HG03108 (cell line): ENCODE measurements around the gene GARNL3.

ENCODE experiments used
- ATAC-seq: cut with Tn5 transposase; IDR thresholded peaks from one replicate; pipeline ENCODE4 v1.9.1; 2021; ENCODE audit warnings: moderate library complexity; ENCODE audit not compliant: unreplicated experiment

Gene GARNL3

DNA sequence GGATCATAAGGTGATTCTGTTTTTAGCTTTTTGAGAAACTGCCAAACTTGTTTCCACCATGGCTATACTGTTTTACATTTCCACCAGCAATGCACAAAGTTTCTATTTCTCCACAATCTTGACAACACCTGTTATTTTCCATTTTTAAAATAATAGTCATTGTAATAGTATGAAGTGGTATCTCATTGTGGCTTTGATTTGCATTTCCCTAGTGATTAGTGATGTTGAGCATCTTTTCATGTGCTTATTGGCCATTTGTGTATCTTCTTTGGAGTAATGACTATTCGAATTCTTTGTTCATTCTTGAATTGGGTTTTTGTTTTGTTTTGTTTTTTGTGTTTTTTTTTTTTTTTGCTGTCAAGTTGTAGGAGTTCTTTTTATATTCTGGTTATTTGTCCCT lies 4.9 kb downstream of the GARNL3 start:
- no peak for ATAC-seq

DNA sequence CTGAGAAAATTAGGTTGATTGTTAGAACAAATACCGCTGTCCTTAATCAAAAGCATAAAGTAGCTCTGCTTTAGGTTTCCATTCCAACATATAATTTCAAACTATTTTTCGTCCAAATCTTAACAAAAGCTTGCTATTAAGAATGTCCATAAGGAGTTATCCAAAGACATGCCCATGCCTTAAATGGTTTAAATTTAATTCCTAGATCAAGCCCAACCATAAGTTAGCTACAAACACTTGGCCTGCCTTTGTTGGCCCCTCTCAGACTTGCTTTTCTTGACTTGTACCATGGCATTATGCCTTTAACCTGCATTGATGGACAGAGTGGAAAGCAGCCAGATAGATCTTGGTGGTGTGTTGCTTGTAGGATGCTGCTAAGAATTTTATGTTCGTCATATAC lies 8.8 kb downstream of the GARNL3 start:
- no peak for ATAC-seq

DNA sequence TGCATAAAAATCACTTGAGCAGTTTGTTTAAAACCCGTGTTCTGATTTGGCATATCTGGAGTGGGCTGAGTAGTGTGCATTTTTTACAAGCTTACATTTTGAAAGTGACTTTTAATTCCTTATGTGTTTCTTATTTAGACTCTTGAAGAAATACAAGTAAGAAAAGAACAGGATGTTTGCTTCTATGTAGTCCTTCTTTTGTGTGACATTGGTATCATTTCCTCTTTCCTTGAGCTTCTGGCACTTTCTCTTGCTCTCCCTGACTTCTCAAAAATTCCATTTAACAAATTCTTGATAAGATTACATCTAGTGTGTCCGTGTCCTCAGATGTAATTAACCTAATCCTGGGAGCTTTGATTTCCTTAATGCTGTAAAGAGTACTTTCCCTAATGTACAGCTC lies 12.5 kb downstream of the GARNL3 start:
- peak; percentile 77 for ATAC-seq

DNA sequence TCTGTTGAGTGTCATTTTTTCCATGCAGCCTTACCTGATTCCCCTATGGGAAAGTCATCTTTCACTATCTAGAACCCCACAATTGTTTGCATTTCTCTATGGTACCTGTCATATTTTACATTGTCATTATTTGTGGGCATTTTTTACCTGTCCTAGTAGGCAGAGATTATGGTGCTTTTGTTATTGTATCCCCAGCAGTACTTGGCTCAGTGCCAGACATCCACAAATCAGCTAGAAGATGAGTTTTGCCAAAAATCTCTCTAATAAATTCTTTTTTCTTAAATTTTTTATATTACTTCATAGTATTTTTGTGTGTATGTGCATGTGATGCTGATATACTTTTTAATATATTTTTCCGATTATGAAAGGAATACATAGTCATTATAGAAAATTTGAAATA lies 13.2 kb downstream of the GARNL3 start:
- ATAC-seq = no peak

DNA sequence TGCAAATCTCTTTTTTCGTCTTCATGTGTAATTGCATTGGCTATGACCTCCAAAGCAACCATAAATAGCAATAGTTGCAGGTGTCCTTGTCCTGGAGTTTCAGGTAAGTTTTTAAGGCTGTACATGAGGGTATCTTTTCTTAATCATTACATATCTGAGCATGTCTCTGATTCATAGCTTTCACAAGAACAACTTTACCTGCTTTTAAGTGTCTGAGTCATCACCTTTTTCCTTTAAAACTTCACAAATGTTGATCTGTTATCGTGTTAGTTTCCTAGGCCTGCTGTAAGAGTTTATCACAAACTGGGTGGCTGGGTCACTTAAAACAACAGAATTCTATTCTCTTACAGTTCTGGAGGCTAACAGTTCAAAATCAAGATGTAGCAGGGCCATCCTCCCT lies 13.8 kb downstream of the GARNL3 start:
- no peak for ATAC-seq

DNA sequence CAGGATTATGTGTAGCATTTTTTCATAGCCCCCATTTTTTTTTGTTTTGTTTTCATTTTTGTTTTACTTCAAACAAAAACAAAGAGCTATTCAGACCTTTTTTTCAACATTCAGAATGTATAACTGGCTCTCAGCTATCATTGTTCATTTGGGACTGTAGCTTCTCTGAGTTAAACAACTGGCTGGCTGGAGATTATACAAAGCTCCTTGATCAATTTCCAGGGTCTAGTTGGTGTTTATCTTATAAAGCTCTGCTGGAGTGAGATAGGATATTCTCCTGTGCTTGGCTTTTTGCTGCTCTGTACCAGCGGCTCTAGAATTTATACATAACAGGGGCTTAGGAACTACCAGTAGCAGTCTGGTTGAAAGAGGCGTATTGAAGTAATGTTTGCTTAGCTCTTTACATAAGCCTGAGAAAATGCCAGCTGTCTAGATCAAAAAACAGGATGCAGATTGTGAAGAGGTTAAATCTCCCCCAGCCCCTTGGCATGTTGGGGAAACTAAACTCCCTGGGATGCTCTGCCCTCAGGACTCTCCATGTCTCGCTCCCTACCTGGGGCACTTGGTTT lies 15.2 kb downstream of the GARNL3 start:
- ATAC-seq = no peak

DNA sequence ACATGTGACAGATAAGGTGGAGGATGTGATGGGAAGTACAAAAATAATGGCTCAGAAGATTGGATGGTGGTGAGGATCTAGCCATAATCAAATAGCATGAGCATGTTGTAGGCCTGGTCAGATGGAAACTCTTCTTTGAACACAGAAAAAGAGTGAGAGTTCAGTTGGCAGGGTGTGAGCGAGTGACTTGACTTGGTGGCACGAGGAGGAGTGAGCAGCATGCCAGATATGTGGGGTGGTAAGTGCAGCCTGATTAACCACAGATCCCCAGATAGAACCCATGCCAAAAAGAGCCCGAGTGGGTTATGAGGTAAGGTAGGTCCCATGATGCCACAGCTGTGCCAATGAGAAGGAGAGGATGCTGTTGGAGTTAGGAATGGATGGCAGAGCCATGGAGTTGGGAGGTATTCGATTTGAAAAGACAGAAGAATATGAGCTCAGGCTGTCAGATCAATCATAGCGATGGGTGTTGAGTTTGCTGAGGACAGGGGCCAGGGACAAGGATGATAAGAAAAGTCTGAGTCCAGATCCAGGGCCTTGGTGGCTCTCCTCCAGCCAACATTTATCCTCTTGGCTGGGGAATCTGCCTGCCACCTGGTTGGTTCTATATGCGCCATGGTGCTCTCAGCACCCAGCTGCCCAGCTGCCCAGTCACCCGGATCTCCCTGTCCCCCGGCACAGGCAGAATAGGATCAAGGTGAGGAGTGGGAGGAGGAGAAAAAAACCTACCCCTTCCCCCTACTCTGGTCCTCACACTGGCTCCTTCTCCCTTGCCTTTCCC lies 16.5 kb downstream of the GARNL3 start:
- no peak for ATAC-seq

DNA sequence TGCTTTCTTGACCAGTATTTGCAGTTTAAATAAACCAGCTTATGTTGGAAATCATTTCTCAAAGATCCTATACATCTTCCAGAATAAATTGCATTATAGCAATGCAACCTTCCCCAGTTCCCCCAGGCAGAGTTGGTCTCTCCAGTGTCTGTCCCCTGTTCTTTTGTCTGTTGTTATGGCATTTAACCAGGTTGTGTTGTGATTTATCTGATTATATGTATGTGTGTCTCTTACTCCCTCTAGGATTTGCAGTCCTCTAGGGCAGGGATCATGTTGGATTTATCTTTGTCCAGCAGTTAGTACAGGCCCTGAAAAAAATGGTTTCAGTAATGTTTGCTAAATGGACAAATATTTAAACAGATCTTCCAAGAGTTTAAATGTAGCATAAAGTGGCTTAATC lies 17.3 kb downstream of the GARNL3 start:
- ATAC-seq = no peak

DNA sequence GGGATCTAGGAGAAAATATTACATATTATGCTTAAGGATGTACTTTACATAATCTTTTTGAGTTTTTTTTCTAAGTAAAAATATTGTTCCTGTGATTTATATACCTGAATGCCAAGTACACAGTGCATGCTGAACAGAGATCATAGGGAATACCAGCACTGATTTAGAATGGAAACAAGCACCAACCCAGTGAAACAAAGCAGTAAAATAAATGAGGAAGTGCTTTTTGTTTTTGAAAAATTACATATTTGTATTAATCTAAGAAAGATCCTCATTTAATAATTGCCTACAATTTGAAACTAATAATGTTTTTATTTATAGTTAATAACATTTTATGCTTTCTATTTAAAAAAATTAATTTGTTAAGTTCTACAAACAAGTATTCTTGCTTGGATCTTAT lies 18.0 kb downstream of the GARNL3 start:
- no peak for ATAC-seq

DNA sequence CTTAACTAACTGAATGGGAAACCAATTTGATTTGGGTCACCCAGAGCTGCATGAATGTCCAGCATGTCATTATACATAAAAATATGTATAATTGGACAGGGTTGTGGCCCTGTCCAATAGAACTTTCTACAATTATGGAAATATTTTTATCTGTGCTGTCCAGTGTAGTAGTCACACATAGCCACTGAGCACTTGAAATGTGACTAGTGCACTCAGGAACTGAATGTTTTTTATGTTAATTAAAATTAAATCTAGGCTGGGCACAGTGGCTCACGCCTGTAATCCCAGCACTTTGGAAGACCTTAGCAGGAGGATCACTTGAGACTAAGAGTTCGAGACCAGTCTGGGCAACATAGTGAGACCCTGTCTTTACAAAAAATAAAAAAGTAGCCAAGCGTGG lies 18.6 kb downstream of the GARNL3 start:
- ATAC-seq = no peak

DNA sequence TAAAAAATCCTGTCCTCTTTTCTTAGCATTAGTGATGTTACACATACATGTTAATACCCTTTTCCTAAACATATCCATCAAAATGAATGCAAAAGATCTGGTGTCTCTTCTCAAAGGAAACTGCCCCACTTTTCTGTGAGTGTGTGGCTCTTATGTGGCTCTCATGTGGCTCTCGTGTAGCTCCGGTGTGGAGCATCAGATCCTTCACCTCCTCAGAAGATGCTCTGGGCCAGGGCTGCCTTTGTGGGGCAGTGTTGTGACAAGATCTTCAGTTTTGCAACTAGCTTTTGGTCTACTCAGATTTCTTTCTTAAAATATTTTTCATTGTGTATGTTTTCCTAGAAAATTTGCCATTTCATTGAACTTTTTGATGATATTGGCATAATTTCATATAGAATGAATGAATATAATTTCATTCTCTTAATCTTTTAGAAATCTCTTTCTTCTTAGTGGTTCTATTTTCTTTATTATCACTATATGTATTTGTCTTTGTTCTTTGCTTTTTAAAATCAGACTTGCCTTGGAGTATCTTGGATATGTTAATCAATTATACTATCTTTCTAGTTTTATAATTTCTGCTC lies 19.4 kb downstream of the GARNL3 start:
- ATAC-seq = no peak

DNA sequence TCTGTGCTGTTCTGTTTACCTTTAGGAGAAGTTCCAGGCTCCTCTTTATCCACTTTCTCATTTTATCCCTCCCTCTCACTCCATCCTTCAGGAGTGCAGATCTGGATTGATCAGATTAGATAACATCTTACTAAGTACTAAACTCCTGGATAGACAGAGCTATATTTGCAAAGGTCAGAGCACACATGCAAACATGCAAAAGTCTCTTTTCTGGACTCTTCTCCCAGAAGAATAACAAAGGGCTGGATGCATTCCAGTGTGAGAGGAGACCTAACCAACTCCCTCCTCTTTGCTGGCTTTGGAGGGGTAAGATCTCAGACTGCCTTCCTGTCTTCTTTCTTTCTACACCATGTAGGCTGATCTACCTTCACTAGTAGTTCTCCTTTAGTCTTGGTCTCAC lies 21.4 kb downstream of the GARNL3 start:
- ATAC-seq = no peak

DNA sequence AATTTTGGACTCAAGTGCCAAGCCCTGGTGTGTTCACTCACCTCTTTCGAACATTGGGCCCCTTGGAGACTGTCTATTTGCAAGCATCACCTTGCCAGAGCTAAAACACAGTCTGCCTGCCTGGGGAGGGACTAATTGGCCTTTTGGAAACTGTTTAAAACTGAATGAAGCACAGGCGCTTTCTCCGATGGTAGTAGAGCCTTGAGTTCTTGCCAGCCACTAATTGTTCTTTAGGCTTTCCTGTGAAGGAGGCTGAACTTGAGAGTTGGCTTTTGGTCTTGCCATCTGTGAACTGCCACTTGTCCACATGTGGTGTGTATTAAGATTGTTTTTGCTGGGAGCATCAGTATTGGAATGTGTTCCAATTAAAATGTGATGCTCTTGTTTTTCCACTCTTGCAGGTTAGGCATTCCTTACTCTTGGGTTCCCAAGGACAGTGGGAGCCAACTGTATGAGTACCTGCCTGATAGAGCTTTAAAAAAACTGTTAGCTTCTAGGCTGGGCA lies 26.0 kb downstream of the GARNL3 start:
- ATAC-seq = no peak

DNA sequence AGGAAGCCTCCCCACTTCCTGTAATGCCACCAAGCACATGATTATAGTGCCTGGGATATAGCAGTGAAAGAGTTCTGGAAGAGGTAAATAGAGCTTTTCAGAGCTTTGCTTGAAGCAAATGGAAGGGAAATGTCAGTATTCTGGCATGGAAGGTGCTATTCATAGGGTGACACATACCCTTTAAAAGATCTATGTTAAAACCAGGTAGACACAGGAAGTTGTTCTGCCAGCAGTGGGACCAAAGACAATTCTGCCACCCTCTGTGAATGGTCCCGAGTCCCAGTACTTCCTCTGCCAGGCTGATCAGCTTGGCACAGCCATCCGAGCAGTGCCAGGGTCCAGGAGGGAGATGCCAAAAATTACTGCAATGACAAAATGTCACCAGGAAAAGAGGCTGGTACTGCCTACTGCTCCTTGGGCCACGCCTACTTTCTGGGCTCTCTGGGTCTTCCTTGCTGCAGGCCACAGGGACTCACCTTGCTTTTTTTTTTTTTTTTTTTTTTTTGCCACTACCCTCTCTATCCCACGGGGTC lies 26.7 kb downstream of the GARNL3 start:
- ATAC-seq = no peak

DNA sequence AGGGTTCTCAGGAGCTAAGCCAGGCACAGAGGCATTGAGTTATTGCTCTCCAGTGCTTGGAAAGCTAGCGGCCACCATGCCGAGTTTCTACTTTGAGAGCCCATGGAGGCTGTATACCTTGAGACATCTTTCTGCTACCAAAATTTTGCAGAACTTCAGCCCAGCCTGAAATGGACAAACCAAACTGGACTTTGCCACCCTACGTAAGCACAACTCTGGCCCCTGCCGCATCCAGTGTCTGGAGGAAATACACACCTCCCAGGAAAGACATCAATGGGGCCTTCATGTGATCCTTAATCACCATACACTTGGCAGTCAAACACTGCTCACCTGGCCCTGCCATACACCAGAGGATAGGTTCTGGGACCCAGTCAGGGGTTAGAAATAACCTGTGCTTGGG lies 27.8 kb downstream of the GARNL3 start:
- ATAC-seq = no peak

DNA sequence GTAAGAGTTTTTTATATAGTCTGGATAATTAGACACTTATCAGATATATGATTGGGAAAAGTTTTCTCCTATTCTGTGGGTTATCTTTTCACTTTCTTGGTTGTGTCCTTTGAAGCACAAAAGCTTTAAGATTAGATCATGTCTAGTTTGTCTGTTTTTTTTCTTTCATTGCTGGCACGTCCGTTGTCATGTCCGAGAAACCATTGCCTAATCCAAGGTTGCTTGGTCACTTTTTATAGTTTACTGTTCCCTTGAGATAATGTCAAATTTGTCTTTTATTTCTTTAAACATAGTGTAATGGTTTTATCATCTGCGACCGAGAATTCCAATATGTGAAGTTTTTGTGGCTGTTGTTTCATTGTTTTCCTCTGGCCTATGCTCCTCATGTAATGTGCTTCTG lies 28.8 kb downstream of the GARNL3 start:
- no peak for ATAC-seq

DNA sequence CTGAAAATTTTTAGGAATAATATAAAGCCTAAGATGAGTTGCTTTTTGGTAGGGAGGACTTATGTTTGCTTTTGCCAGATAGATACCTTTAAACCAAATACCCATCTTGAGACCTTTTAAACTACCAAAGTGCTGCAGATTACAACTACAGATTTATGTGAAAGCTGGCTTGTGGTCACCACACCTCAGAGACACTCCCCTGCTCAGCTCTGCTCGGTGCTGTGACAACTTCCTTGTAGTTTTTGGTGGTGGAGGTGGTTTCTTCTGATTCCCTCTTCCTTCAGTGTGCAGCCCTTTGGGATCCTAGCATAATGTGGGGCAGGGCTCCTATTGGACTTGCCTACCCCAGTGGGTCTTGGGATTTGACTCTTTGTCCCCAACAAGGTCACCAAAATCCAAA lies 29.2 kb downstream of the GARNL3 start:
- ATAC-seq = no peak

DNA sequence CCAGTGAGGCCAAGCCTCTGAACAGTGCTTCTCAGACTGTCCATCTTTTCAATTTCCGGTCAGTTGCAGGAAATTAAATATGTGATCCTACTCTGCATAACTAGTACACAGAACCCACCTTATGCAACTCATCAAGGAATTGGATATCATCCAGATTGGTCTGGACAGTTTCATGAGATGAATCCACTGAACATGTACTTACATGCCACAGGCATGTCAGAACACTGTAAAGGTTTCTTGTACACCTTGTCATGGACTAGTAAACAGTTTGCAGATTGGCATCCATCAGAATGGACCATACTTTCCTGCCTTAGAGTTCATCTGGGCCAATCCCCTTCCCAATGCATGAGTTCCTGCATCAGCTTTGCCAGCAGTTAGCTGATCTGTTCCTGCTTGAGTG lies 30.4 kb downstream of the GARNL3 start:
- no peak for ATAC-seq

DNA sequence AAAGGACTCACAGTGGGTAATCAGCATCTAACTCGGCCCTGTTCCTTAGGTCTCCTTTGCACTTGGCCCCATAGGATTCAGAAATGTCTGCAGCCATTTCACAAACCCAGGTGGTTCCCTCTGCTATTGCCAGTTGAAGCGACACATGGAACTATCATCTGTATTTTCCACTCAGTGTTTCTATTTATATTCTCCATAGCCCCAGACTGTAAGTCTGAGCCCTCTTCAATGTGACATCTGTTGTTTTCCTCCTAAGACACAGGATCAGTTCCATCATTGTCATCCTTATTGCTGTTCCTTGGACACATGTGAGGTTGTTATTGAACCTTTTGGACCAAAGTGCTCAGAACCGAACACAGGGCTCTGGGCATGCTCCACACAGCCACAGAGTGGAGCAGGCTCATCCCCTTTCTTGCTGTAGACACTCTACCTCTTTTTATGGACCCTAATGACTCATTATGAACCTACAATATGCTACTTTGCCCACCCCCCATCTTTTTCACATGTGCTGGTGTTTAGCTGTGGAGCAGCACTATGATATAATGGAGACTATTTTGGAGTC lies 36.4 kb downstream of the GARNL3 start:
- ATAC-seq = no peak

DNA sequence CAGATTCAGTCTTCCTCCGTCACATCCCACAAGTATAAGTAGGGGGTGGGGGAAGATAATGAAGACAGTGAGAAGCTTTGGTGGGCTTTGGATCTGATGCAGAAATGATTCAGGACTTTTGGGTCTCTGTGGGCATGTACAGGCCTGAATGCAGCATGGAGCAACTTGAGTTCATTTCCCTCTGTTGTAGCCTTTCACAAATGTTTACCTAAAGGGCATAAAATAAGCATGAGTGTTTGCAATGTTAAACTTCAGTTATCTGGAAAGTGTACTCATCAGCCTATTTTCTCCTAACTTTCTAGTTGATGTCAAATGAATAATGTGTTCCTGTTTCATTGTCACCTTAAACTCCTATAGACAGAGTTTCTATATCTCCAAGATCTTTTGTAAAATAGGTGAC lies 39.3 kb downstream of the GARNL3 start:
- ATAC-seq = no peak

DNA sequence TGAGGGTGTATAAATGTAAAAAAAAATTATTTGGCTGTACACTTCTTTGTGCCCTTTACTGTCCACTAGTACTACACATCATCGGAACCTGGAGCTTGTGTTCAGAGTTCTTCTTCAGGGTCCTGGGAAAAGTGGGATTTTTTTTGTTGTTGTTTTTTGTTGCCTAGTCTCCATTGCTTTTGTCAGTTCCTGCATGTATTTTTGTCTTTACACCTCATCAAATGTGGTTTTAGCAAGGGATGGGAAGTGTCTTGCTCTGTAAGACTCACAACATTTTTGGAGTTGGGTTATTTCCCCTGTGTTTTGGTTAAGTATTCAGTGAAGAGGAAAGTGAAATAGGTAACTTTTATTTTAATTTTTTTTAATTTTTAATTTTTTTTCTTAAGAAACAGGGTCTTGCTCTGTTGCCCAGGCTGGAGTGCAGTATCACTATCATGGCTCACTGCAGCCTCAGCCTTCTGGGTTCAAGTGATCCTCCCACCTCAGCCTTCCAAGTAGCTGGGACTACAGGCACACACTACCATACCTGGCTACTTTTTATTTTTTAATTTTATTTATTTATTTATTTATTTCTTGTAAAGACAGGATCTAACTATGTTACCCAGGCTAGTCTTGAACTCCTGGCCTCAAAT lies 40.7 kb downstream of the GARNL3 start:
- no peak for ATAC-seq
